ENCODE results near the gene SSTR3. TPM values are rescaled to one million over a fixed set of nuclear protein-coding genes. Genes with fewer than 3 reads are reported as not detected.

The SSTR3 gene
- total and polyA plus RNA-seq, 4 donors = 0.19 TPM; not detected in 3

- DNase-seq (ENCODE audit: low spot score) = no peak
- H3K27ac ChIP-seq (ENCODE audit: low read depth in 1 of 2, low read length in 2 of 2) = peak overlapping the region; percentile 49 to 62
- TF ChIP-seq GABPA (IDR thresholded peaks at IDR 0.05 in 1 of 2, conservative IDR thresholded peaks at IDR 0.05 in 1 of 2) (no peak), HNF4G (IDR thresholded peaks at IDR 0.05) (no peak), SP1 (IDR thresholded peaks at IDR 0.05) (peak; percentile 25), HNF4A (conservative IDR thresholded peaks at IDR 0.05) (no peak), FOXA1 (IDR thresholded peaks at IDR 0.05) (no peak), EGR1 (IDR thresholded peaks at IDR 0.05; ENCODE audit: low read depth in 2 of 2) (no peak), ATF3 (IDR thresholded peaks at IDR 0.05) (no peak), RXRA (IDR thresholded peaks at IDR 0.05) (peak in 1 of 2 donors; percentile 46), NR2F2 (IDR thresholded peaks at IDR 0.05) (peak; percentile 54), TAF1 (conservative IDR thresholded peaks at IDR 0.05) (no peak), JUND (IDR thresholded peaks at IDR 0.05) (no peak), RAD21 (IDR thresholded peaks at IDR 0.05) (peak in 1 of 2 donors; percentile 18), YY1 (IDR thresholded peaks at IDR 0.05) (no peak), FOXA2 (IDR thresholded peaks at IDR 0.05) (no peak), ZBTB33 (IDR thresholded peaks at IDR 0.05) (no peak)
- TF ChIP-seq, protein P1, sequence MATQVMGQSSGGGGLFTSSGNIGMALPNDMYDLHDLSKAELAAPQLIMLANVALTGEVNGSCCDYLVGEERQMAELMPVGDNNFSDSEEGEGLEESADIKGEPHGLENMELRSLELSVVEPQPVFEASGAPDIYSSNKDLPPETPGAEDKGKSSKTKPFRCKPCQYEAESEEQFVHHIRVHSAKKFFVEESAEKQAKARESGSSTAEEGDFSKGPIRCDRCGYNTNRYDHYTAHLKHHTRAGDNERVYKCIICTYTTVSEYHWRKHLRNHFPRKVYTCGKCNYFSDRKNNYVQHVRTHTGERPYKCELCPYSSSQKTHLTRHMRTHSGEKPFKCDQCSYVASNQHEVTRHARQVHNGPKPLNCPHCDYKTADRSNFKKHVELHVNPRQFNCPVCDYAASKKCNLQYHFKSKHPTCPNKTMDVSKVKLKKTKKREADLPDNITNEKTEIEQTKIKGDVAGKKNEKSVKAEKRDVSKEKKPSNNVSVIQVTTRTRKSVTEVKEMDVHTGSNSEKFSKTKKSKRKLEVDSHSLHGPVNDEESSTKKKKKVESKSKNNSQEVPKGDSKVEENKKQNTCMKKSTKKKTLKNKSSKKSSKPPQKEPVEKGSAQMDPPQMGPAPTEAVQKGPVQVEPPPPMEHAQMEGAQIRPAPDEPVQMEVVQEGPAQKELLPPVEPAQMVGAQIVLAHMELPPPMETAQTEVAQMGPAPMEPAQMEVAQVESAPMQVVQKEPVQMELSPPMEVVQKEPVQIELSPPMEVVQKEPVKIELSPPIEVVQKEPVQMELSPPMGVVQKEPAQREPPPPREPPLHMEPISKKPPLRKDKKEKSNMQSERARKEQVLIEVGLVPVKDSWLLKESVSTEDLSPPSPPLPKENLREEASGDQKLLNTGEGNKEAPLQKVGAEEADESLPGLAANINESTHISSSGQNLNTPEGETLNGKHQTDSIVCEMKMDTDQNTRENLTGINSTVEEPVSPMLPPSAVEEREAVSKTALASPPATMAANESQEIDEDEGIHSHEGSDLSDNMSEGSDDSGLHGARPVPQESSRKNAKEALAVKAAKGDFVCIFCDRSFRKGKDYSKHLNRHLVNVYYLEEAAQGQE (IDR thresholded peaks at IDR 0.05) = no peak
- TF ChIP-seq, protein P2, sequence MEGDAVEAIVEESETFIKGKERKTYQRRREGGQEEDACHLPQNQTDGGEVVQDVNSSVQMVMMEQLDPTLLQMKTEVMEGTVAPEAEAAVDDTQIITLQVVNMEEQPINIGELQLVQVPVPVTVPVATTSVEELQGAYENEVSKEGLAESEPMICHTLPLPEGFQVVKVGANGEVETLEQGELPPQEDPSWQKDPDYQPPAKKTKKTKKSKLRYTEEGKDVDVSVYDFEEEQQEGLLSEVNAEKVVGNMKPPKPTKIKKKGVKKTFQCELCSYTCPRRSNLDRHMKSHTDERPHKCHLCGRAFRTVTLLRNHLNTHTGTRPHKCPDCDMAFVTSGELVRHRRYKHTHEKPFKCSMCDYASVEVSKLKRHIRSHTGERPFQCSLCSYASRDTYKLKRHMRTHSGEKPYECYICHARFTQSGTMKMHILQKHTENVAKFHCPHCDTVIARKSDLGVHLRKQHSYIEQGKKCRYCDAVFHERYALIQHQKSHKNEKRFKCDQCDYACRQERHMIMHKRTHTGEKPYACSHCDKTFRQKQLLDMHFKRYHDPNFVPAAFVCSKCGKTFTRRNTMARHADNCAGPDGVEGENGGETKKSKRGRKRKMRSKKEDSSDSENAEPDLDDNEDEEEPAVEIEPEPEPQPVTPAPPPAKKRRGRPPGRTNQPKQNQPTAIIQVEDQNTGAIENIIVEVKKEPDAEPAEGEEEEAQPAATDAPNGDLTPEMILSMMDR (IDR thresholded peaks at IDR 0.05; ENCODE audit: low read depth, low read length, missing input control) = no peak
- TF ChIP-seq, protein P3, sequence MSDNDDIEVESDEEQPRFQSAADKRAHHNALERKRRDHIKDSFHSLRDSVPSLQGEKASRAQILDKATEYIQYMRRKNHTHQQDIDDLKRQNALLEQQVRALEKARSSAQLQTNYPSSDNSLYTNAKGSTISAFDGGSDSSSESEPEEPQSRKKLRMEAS (IDR thresholded peaks at IDR 0.05) = no peak
- H3K4me3 ChIP-seq (ENCODE audit: low read depth in 1 of 3, low read length in 3 of 3) = no peak overlapping the region
- no peaks in the 10 kb centered on the region for H3K27me3 ChIP-seq (ENCODE audit: control insufficient read depth in 4 of 4, insufficient read depth in 4 of 4, low read length in 3 of 4)
- WGBS = 63% methylated on average over 23 of the region's 23 CpGs
- peaks cover 9 to 32% (median 19%) of the 10 kb centered on the region in 4 donors for H3K4me1 ChIP-seq (ENCODE audit: control insufficient read depth in 4 of 4, insufficient read depth in 4 of 4, low read length in 3 of 4)
- no peaks in the 10 kb centered on the region for H3K9me3 ChIP-seq (ENCODE audit: control insufficient read depth in 4 of 4, low read length in 3 of 4)
- H3K36me3 ChIP-seq (ENCODE audit: control insufficient read depth in 4 of 4, insufficient read depth in 3 of 4, low read depth in 1 of 4, low read length in 3 of 4) = no peaks in the 10 kb centered on the region
- H3K9ac ChIP-seq (ENCODE audit: low read depth in 1 of 2, low read length in 2 of 2) = no peak overlapping the region
Observed at GRCh38 chr22:37176464-37177061, 35.7 kb downstream of the SSTR3 start.

All from liver (tissue), 9 donors.